ENCODE measurements around the gene MRPL11. TPM values are rescaled to one million over a fixed set of nuclear protein-coding genes. Genes with fewer than 3 reads are reported as not detected.

Gene MRPL11
- total and polyA plus RNA-seq, 2 of the 13 experiments (the other 11 are each of a cell fraction or from before 2014, with no cell fraction given) = 72.9 to 176 TPM

DNA sequence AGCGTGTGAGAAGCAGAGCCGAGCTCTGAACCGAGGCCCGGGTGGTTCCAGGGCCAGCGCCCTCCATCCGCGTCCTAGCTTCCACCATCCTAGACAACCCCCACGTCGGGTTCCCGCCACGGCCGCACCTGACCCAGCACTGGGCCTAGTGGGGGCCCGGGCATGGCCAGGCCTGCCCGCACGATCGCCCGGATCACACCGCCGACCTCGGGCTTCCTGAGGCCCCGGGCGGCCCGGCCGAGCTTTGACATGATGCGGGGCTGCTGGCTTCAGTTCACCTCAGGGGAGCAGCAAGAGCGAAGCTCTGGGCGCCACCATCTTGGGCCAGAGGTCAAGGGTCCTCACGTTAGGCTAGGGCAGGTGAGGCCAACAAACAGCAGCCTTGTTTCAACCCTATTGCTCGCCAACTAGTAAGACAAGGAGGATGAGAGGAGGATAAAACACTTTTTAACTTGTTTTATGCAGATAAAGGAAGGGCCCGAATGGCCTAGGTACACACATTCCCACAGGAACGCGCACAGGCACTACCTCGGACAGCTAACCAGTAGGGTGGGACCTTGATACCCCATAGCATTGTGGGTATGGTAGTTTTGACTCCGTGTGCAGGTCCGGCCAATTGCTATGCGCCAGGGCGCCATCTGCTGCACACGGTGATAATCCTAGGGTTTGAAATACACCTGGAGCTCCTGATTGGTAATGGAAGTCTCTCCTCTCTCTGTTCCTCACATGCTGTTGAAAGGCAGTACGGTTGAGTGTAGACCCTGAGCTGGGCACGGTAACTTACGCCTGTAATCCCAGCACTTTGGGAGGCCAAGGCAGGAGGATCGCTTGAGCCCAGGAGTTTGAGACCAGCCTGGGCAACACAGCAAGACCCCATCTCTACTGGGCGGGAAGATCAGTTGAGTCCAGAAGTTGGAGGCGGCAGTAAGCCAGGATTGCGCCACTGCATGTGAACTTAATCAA is at the start of gene MRPL11 (continued):
- TF ChIP-seq, protein P1, sequence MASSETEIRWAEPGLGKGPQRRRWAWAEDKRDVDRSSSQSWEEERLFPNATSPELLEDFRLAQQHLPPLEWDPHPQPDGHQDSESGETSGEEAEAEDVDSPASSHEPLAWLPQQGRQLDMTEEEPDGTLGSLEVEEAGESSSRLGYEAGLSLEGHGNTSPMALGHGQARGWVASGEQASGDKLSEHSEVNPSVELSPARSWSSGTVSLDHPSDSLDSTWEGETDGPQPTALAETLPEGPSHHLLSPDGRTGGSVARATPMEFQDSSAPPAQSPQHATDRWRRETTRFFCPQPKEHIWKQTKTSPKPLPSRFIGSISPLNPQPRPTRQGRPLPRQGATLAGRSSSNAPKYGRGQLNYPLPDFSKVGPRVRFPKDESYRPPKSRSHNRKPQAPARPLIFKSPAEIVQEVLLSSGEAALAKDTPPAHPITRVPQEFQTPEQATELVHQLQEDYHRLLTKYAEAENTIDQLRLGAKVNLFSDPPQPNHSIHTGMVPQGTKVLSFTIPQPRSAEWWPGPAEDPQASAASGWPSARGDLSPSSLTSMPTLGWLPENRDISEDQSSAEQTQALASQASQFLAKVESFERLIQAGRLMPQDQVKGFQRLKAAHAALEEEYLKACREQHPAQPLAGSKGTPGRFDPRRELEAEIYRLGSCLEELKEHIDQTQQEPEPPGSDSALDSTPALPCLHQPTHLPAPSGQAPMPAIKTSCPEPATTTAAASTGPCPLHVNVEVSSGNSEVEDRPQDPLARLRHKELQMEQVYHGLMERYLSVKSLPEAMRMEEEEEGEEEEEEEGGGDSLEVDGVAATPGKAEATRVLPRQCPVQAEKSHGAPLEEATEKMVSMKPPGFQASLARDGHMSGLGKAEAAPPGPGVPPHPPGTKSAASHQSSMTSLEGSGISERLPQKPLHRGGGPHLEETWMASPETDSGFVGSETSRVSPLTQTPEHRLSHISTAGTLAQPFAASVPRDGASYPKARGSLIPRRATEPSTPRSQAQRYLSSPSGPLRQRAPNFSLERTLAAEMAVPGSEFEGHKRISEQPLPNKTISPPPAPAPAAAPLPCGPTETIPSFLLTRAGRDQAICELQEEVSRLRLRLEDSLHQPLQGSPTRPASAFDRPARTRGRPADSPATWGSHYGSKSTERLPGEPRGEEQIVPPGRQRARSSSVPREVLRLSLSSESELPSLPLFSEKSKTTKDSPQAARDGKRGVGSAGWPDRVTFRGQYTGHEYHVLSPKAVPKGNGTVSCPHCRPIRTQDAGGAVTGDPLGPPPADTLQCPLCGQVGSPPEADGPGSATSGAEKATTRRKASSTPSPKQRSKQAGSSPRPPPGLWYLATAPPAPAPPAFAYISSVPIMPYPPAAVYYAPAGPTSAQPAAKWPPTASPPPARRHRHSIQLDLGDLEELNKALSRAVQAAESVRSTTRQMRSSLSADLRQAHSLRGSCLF (CRISPR knock-in tag; IDR thresholded peaks at IDR 0.05; ENCODE audit: borderline replicate concordance) = no peak
- TF ChIP-seq, protein P2, sequence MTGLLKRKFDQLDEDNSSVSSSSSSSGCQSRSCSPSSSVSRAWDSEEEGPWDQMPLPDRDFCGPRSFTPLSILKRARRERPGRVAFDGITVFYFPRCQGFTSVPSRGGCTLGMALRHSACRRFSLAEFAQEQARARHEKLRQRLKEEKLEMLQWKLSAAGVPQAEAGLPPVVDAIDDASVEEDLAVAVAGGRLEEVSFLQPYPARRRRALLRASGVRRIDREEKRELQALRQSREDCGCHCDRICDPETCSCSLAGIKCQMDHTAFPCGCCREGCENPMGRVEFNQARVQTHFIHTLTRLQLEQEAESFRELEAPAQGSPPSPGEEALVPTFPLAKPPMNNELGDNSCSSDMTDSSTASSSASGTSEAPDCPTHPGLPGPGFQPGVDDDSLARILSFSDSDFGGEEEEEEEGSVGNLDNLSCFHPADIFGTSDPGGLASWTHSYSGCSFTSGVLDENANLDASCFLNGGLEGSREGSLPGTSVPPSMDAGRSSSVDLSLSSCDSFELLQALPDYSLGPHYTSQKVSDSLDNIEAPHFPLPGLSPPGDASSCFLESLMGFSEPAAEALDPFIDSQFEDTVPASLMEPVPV (CRISPR knock-in tag; IDR thresholded peaks at IDR 0.05) = no peak
- no peak; the same call in 1 of the 2 replicates for TF ChIP-seq ZNF556 (CRISPR knock-in tag; IDR thresholded peaks at IDR 0.05; ENCODE audit: borderline replicate concordance)
- TF ChIP-seq ZNF17 (CRISPR knock-in tag; IDR thresholded peaks at IDR 0.05) = 0 out of 2 replicates have a peak, but pooled peaks have one; percentile 63
- no peak for TF ChIP-seq NFIB (CRISPR knock-in tag; IDR thresholded peaks at IDR 0.05; ENCODE audit: borderline replicate concordance)
- no peak for TF ChIP-seq ZKSCAN1 (IDR thresholded peaks at IDR 0.05; ENCODE audit: low read length)
- TF ChIP-seq, protein P3, sequence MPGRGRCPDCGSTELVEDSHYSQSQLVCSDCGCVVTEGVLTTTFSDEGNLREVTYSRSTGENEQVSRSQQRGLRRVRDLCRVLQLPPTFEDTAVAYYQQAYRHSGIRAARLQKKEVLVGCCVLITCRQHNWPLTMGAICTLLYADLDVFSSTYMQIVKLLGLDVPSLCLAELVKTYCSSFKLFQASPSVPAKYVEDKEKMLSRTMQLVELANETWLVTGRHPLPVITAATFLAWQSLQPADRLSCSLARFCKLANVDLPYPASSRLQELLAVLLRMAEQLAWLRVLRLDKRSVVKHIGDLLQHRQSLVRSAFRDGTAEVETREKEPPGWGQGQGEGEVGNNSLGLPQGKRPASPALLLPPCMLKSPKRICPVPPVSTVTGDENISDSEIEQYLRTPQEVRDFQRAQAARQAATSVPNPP (CRISPR knock-in tag; IDR thresholded peaks at IDR 0.05) = no peak
- TF ChIP-seq KDM6A (CRISPR knock-in tag; IDR thresholded peaks at IDR 0.05; ENCODE audit: low read depth) = no peak
- TF ChIP-seq, protein P4, sequence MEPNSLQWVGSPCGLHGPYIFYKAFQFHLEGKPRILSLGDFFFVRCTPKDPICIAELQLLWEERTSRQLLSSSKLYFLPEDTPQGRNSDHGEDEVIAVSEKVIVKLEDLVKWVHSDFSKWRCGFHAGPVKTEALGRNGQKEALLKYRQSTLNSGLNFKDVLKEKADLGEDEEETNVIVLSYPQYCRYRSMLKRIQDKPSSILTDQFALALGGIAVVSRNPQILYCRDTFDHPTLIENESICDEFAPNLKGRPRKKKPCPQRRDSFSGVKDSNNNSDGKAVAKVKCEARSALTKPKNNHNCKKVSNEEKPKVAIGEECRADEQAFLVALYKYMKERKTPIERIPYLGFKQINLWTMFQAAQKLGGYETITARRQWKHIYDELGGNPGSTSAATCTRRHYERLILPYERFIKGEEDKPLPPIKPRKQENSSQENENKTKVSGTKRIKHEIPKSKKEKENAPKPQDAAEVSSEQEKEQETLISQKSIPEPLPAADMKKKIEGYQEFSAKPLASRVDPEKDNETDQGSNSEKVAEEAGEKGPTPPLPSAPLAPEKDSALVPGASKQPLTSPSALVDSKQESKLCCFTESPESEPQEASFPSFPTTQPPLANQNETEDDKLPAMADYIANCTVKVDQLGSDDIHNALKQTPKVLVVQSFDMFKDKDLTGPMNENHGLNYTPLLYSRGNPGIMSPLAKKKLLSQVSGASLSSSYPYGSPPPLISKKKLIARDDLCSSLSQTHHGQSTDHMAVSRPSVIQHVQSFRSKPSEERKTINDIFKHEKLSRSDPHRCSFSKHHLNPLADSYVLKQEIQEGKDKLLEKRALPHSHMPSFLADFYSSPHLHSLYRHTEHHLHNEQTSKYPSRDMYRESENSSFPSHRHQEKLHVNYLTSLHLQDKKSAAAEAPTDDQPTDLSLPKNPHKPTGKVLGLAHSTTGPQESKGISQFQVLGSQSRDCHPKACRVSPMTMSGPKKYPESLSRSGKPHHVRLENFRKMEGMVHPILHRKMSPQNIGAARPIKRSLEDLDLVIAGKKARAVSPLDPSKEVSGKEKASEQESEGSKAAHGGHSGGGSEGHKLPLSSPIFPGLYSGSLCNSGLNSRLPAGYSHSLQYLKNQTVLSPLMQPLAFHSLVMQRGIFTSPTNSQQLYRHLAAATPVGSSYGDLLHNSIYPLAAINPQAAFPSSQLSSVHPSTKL (CRISPR knock-in tag; IDR thresholded peaks at IDR 0.05) = 0 out of 2 replicates have a peak, but pooled peaks have one; percentile 1

All from HepG2 (cell line).